Esophagus squamous epithelium (tissue), 4 donors: Measurements from ENCODE around the gene C5orf63.

Experiments used
- POLR2A ChIP-seq, 4 donors: fragments of 450-650 bp; IDR thresholded peaks; one replicate each; pipeline ENCODE4 v1.6.1; 2017; ENCODE audit warnings: antibody characterized with exemption in 4 of 4, mild to moderate bottlenecking in 4 of 4, moderate library complexity in 3 of 4
- TF ChIP-seq, protein P1 (sequence below), 6 experiments: fragments of 450-650 bp in 4 of 6; fragments of 200-600 bp in 2 of 6; sonication (generic) in 2 of 6; IDR thresholded peaks; one replicate each; pipeline ENCODE4 v1.5.1; 2016 to 2019; ENCODE audit warnings: antibody characterized with exemption in 6 of 6, mild to moderate bottlenecking in 4 of 6, moderate library complexity in 4 of 6

DNA sequence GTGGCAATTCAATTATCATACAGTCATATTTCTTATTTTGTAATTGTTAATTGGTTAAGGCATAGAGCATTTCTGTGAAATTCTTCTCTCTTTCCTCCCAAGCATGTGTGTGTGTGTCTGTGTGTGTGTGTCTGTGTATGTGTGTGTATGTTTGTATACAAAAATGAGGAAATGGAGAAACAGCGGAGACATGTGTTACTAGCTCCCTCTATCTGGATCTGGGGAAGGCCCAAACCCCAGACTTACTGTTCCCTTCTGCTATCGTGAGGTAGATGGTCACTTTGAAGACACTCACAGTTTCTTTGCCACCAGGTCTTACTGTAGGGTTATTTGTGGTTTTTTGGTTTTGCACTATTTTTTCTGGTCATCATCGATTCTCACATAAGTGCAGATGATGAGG lies 11.4 kb upstream of the C5orf63 start:
- TF ChIP-seq, protein P1, sequence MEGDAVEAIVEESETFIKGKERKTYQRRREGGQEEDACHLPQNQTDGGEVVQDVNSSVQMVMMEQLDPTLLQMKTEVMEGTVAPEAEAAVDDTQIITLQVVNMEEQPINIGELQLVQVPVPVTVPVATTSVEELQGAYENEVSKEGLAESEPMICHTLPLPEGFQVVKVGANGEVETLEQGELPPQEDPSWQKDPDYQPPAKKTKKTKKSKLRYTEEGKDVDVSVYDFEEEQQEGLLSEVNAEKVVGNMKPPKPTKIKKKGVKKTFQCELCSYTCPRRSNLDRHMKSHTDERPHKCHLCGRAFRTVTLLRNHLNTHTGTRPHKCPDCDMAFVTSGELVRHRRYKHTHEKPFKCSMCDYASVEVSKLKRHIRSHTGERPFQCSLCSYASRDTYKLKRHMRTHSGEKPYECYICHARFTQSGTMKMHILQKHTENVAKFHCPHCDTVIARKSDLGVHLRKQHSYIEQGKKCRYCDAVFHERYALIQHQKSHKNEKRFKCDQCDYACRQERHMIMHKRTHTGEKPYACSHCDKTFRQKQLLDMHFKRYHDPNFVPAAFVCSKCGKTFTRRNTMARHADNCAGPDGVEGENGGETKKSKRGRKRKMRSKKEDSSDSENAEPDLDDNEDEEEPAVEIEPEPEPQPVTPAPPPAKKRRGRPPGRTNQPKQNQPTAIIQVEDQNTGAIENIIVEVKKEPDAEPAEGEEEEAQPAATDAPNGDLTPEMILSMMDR (IDR thresholded peaks at IDR 0.05): no peak
- no peak for TF ChIP-seq POLR2A (IDR thresholded peaks at IDR 0.05)
